ENCODE data around the gene CAPN3. TPM values are rescaled to one million over a fixed set of nuclear protein-coding genes. Genes with fewer than 3 reads are reported as not detected.
A peak's percentile ranks its signal among the peaks of the same experiment; 100 is the strongest.

Gene CAPN3
- total RNA-seq, 1 donor from 2014 or later: 1.8 TPM

DNA sequence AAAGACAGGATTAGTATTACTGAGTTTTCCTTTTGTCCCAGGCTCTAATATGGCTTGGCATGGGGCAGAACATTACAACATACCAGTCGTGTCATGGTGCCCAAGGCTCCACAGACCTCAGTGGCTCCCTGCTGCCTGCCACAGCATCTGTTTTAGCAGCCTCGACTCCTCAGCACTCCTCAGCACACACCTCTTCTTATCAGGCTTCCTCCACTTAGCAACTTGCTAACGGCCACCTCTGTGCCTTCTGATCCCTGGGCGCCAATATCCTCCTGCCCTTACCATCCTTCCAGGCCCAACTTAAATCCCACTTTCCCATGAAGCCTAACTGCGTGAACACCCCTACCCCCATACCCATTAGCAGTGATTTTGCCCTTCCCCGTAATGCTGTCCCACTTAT is 6.2 kb upstream of the CAPN3 start:
- H3K4me3 Mint-ChIP-seq (ENCODE audit: unreplicated experiment): no peak overlapping the region
- no peak for DNase-seq
- no peaks in the 10 kb centered on the region for H3K27me3 Mint-ChIP-seq (ENCODE audit: unreplicated experiment)
- H3K27ac Mint-ChIP-seq (ENCODE audit: unreplicated experiment): no peak overlapping the region
- TF ChIP-seq CTCF (IDR thresholded peaks at IDR 0.05; ENCODE audit: partially characterized antibody, unreplicated experiment): no peak
- H3K36me3 Mint-ChIP-seq (ENCODE audit: unreplicated experiment): no peaks in the 10 kb centered on the region
- no peaks in the 10 kb centered on the region for H3K9me3 Mint-ChIP-seq (ENCODE audit: unreplicated experiment)
- peaks cover 6% of the 10 kb centered on the region for H3K4me1 Mint-ChIP-seq (ENCODE audit: low read depth, unreplicated experiment)

DNA sequence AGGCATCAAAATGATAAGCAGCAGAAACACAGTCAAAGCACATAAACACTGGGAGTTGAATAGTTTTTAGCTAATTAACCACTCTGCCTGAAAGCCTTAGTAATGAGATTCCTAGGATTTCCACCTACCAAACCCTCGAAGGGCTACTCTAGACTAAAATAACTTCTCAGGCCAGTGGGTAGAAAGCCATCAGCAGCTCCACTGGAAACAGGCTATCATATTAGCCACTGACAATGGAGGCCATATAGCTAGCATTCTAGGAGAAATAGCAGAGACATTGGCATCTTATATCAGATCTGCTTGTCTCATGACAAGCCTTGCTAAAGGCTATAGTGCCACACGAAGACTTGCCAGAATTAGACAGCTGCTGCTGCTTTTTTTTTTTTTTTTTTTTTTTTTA is 4.5 kb upstream of the CAPN3 start:
- peaks cover 8% of the 10 kb centered on the region for H3K4me1 Mint-ChIP-seq (ENCODE audit: low read depth, unreplicated experiment)
- no peaks in the 10 kb centered on the region for H3K9me3 Mint-ChIP-seq (ENCODE audit: unreplicated experiment)
- H3K27me3 Mint-ChIP-seq (ENCODE audit: unreplicated experiment): peaks cover 3% of the 10 kb centered on the region
- TF ChIP-seq CTCF (IDR thresholded peaks at IDR 0.05; ENCODE audit: partially characterized antibody, unreplicated experiment): no peak
- DNase-seq: no peak
- H3K4me3 Mint-ChIP-seq (ENCODE audit: unreplicated experiment): no peak overlapping the region
- no peaks in the 10 kb centered on the region for H3K36me3 Mint-ChIP-seq (ENCODE audit: unreplicated experiment)
- no peak overlapping the region for H3K27ac Mint-ChIP-seq (ENCODE audit: unreplicated experiment)

DNA sequence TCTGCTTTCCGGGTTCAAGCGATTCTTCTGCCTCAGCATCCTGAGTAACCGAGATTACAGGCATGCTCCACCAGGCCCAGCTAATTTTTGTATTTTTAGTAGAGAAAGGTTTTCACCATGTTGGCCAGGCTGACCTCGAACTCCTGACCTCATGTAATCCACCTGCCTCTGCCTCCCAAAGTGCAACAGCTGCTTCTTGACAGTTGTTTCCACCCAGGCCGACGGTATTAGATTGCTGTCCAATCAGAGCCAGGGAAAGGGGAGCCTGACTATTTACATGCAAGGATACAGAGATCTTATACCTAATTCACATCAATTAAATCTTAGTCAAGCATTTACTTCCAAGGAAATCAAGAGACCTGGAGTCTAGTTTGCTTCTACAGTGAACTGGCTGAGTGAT is 4.0 kb upstream of the CAPN3 start:
- Mint-ChIP-seq H3K27ac (ENCODE audit: unreplicated experiment) (no peak overlapping the region), H3K27me3 (ENCODE audit: unreplicated experiment) (peaks cover 3% of the 10 kb centered on the region), H3K36me3 (ENCODE audit: unreplicated experiment) (no peaks in the 10 kb centered on the region), H3K4me1 (ENCODE audit: low read depth, unreplicated experiment) (peaks cover 8% of the 10 kb centered on the region), H3K9me3 (ENCODE audit: unreplicated experiment) (no peaks in the 10 kb centered on the region), H3K4me3 (ENCODE audit: unreplicated experiment) (no peak overlapping the region)
- DNase-seq: no peak
- TF ChIP-seq CTCF (IDR thresholded peaks at IDR 0.05; ENCODE audit: partially characterized antibody, unreplicated experiment): no peak

DNA sequence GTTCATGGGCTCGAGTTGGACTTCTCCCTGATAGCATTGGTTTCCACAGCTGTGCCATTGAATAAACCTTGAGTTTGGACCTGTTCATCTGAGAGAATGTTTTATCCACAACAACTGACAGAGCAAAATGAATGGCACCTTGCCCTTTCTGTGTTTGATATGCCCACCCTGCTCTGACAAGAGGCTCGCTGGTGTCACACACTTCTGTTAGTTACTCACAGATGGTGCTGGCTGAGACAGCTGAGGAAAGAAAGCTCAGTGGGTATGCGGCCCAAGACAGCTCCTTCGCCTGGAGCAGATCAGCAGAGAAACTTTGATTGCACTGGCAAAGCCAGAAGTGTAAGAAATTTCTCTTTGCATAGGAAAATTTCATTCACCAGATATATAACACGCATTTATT is 2.5 kb upstream of the CAPN3 start:
- TF ChIP-seq CTCF (IDR thresholded peaks at IDR 0.05; ENCODE audit: partially characterized antibody, unreplicated experiment): no peak
- Mint-ChIP-seq H3K27me3 (ENCODE audit: unreplicated experiment) (peaks cover 3% of the 10 kb centered on the region), H3K9me3 (ENCODE audit: unreplicated experiment) (no peaks in the 10 kb centered on the region), H3K4me1 (ENCODE audit: low read depth, unreplicated experiment) (peaks cover 8% of the 10 kb centered on the region), H3K27ac (ENCODE audit: unreplicated experiment) (peak overlapping the region; percentile 31), H3K4me3 (ENCODE audit: unreplicated experiment) (no peak overlapping the region), H3K36me3 (ENCODE audit: unreplicated experiment) (no peaks in the 10 kb centered on the region)
- DNase-seq: no peak

DNA sequence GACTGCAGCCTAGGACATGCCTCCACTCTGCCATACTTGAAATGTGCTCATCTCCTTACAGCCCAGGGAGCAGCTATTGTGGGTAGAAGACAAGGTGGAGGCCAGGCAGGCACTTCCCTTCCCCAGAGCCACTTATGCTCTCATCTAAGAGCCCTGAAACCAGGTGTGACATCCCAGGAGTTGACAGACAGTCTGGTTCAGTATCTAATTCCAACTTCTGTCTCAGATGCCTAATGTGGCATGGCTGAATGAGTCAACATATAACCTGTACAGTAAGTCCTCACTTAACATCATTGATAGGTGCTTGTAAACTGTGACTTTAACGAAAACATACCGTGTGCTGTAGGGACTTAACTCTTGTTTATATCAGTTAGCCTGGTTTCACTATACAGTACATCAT is 1.2 kb upstream of the CAPN3 start:
- no peaks in the 10 kb centered on the region for H3K36me3 Mint-ChIP-seq (ENCODE audit: unreplicated experiment)
- TF ChIP-seq CTCF (IDR thresholded peaks at IDR 0.05; ENCODE audit: partially characterized antibody, unreplicated experiment): no peak
- H3K4me1 Mint-ChIP-seq (ENCODE audit: low read depth, unreplicated experiment): peaks cover 8% of the 10 kb centered on the region
- H3K27me3 Mint-ChIP-seq (ENCODE audit: unreplicated experiment): peaks cover 3% of the 10 kb centered on the region
- no peak for DNase-seq
- no peak overlapping the region for H3K4me3 Mint-ChIP-seq (ENCODE audit: unreplicated experiment)
- no peak overlapping the region for H3K27ac Mint-ChIP-seq (ENCODE audit: unreplicated experiment)
- H3K9me3 Mint-ChIP-seq (ENCODE audit: unreplicated experiment): no peaks in the 10 kb centered on the region

Measured in glutamatergic neuron (in vitro differentiated cells).